Embryonic facial prominence (tissue), 1 donor: ENCODE results near the gene TMEM179.

Experiments used
- DNase-seq: peaks from one replicate; pipeline ENCODE4 v3.0.0-alpha.2; 2016; ENCODE audit errors: extremely low spot score

Gene TMEM179

GRCh38 chr14:104544362-104544961, 60.1 kb downstream of the TMEM179 start:
- no peak for DNase-seq

- no peak for DNase-seq
These were observed 61.4 kb downstream of the TMEM179 start for GRCh38 chr14:104542871-104543830.

GRCh38 chr14:104541905-104542465, 62.6 kb downstream of the TMEM179 start:
- DNase-seq = no peak
